GM12878 (cell line): ENCODE results near the gene CNTNAP2. TPM values are rescaled to one million over a fixed set of nuclear protein-coding genes. Genes with fewer than 3 reads are reported as not detected.

Experiments used
- ATAC-seq: fragments of 200-7000 bp; cut with Tn5 transposase; 3 replicates; pipeline ENCODE4 v1.9.1; 2020; ENCODE audit warnings: mild to moderate bottlenecking, moderate library complexity
- BruUV-seq: library from RNA; stranded (reverse); fragments of 400-500 nt; replicated peaks from 2 replicates; lab custom pipeline; 2021; lab: Mats Ljungman, UMichigan
- CTCF ChIA-PET: fragments of 300-600 bp; sonication (Branson Sonifier 250); formaldehyde crosslinking; extraction: SDS; loops from one replicate; lab custom pipeline; 2021; ENCODE audit warnings: inconsistent platforms; lab: Yijun Ruan, JAX
- POLR2A ChIA-PET: fragments of 350-600 bp; formaldehyde crosslinking; extraction: SDS; loops from one replicate; lab custom pipeline; 2021; ENCODE audit warnings: inconsistent platforms; lab: Charles Lee
- RAD21 ChIA-PET: fragments of 300-600 bp; sonication (Branson Sonifier 250); formaldehyde crosslinking; loops from one replicate; lab custom pipeline; 2023; ENCODE audit warnings: antibody characterized with exemption; ENCODE audit not compliant: unreplicated experiment; lab: Charles Lee
- SMC1A ChIA-PET: fragments of 300-600 bp; sonication (Branson Sonifier 250); formaldehyde crosslinking; loops from one replicate; lab custom pipeline; 2023; ENCODE audit not compliant: unreplicated experiment, uncharacterized antibody; lab: Charles Lee
- DNase-seq: peaks from one replicate; pipeline ENCODE4 v3.0.0-alpha.2; 2011; ENCODE audit warnings: low read depth, low spot score
- FAIRE-seq: peaks from 3 replicates; lab custom pipeline; 2011; peaks lifted over from hg19 to GRCh38; lab: Jason Lieb, UNC
- H2AFZ ChIP-seq: 2 replicates; pipeline ENCODE4 v1.6.0; 2011; ENCODE audit warnings: low read depth, low read length, control low read depth; ENCODE audit not compliant: control insufficient read depth
- H3K27ac ChIP-seq: 2 replicates; pipeline ENCODE4 v1.5.1; 2011; ENCODE audit warnings: control low read depth; ENCODE audit not compliant: control insufficient read depth, insufficient read depth
- H3K27me3 ChIP-seq, 2 experiments: replicated peaks in 1 of 2; 2 replicates each; pipeline versions ENCODE4 v1.6.0 to v1.6.1; 2011; ENCODE audit warnings: low read length in 1 of 2; ENCODE audit not compliant: control insufficient read depth in 2 of 2, insufficient read depth in 2 of 2
- H3K36me3 ChIP-seq, 2 experiments: 2 replicates each; pipeline ENCODE4 v1.5.1; 2011; ENCODE audit warnings: low read length in 1 of 2; ENCODE audit not compliant: control insufficient read depth in 2 of 2, insufficient read depth in 2 of 2
- H3K4me1 ChIP-seq: 2 replicates; pipeline ENCODE4 v1.6.1; 2011; ENCODE audit warnings: mild to moderate bottlenecking, low read length, moderate library complexity, mixed read lengths; ENCODE audit not compliant: control insufficient read depth, insufficient read depth
- H3K4me2 ChIP-seq: 2 replicates; pipeline ENCODE4 v1.6.0; 2011; ENCODE audit warnings: control low read depth; ENCODE audit not compliant: control insufficient read depth, insufficient read depth
- H3K4me3 ChIP-seq: fragments of 200-600 bp; sonication (generic); 2 replicates; pipeline ENCODE4 v1.5.1; 2016
- H3K79me2 ChIP-seq: 2 replicates; pipeline ENCODE4 v1.6.0; 2011; ENCODE audit warnings: low read length; ENCODE audit not compliant: control insufficient read depth, insufficient read depth
- H3K9ac ChIP-seq: 2 replicates; pipeline ENCODE4 v1.8.0; 2011; ENCODE audit warnings: low read length, control low read depth, mixed read lengths; ENCODE audit not compliant: control insufficient read depth, insufficient read depth
- H3K9me3 ChIP-seq: replicated peaks from 3 replicates; pipeline ENCODE4 v1.5.1; 2011; ENCODE audit warnings: mild to moderate bottlenecking, low read length; ENCODE audit not compliant: control insufficient read depth, insufficient read depth
- H4K20me1 ChIP-seq: 2 replicates; pipeline ENCODE4 v1.6.0; 2011; ENCODE audit not compliant: control insufficient read depth, insufficient read depth
- CREM ChIP-seq: IDR thresholded peaks from 2 replicates; pipeline ENCODE4 v1.6.1; 2014; ENCODE audit warnings: antibody characterized with exemption, low read depth
- FOS ChIP-seq: IDR thresholded peaks from 3 replicates; pipeline ENCODE4 v1.6.1; 2011; ENCODE audit warnings: borderline replicate concordance; ENCODE audit not compliant: insufficient read length; ENCODE audit errors: extremely low read depth
- MXI1 ChIP-seq: fragments of 150-350 bp; IDR thresholded peaks from 2 replicates; pipeline ENCODE4 v1.6.1; 2011; ENCODE audit warnings: low read depth, mild to moderate bottlenecking, inconsistent platforms, low read length, improper control_type of control experiment
- RAD51 ChIP-seq: fragments of 450-650 bp; IDR thresholded peaks from 2 replicates; pipeline ENCODE4 v1.6.1; 2016; ENCODE audit warnings: moderate library complexity, mild to moderate bottlenecking, inconsistent platforms
- SIN3A ChIP-seq: IDR thresholded peaks from 2 replicates; pipeline ENCODE4 v1.6.1; 2012; ENCODE audit warnings: low read depth, low read length, improper control_type of control experiment
- SMAD1 ChIP-seq: fragments of 450-650 bp; IDR thresholded peaks from 2 replicates; pipeline ENCODE4 v1.6.1; 2018; ENCODE audit warnings: mild to moderate bottlenecking, low read depth; ENCODE audit not compliant: partially characterized antibody
- SPI1 ChIP-seq: IDR thresholded peaks from 2 replicates; pipeline ENCODE4 v1.6.1; 2011; ENCODE audit warnings: low read depth, mild to moderate bottlenecking, low read length, moderate library complexity, borderline replicate concordance; ENCODE audit not compliant: insufficient read depth
- SREBF1 ChIP-seq: IDR thresholded peaks from 2 replicates; pipeline ENCODE4 v1.6.1; 2012; ENCODE audit warnings: mild to moderate bottlenecking, low read length
- STAT3 ChIP-seq: IDR thresholded peaks from 2 replicates; pipeline ENCODE4 v1.6.1; 2011; ENCODE audit warnings: low read depth, low read length, improper control_type of control experiment
- TCF12 ChIP-seq: IDR thresholded peaks from 2 replicates; pipeline ENCODE4 v1.6.1; 2011; ENCODE audit warnings: low read depth, mild to moderate bottlenecking, low read length
- ZZZ3 ChIP-seq: IDR thresholded peaks from 2 replicates; pipeline ENCODE4 v1.6.1; 2011; ENCODE audit warnings: low read depth; ENCODE audit not compliant: control insufficient read depth, insufficient read length
- WGBS: methylation state at CpG from one replicate; pipeline ENCODE4 v1.1.6; 2016; ENCODE audit warnings: low lambda C conversion rate; ENCODE audit not compliant: insufficient replicate concordance, insufficient coverage; ENCODE audit errors: missing lambda C conversion rate; 5-methylcytosine and 5-hydroxymethylcytosine counted together
- in situ Hi-C: fragments of 300-500 bp; cut with MboI; formaldehyde crosslinking; loops from 9 replicates; pipeline ENCODE4 v1.14.3; 2018; ENCODE audit warnings: mixed read lengths
- intact Hi-C: fragments of 100-400 bp; cut with micrococcal nuclease; formaldehyde crosslinking; loops from one replicate; pipeline ENCODE4 v1.14.2; 2022; ENCODE audit not compliant: unreplicated experiment
- polyA plus RNA-seq, 11 experiments: library from polyadenylated mRNA; depleted of rRNA in 4 of 11; unstranded in 6 of 11; stranded (reverse) in 5 of 11; fragments of >200 nt; fragmentation: Nextera tagmentation in 4 of 11; fragmentation: Illumina TruSeq in 1 of 11; extraction: Ambion mirVana in 4 of 11; extraction: Trizol in 1 of 11; gene quantifications; 1 replicate in 1 of 11; 2 replicates in 10 of 11; pipeline versions ENCODE4 v1.2.1 to v1.2.3, GENCODE V29; 2011 to 2016; ENCODE audit warnings: inconsistent platforms in 2 of 11, missing spikeins in 2 of 11, low read depth in 1 of 11
- total RNA-seq, 4 experiments: library from RNA; depleted of rRNA in 3 of 4; stranded (reverse); fragments of >200 nt in 3 of 4; fragmentation: Illumina TruSeq in 1 of 4; extraction: Trizol in 1 of 4; gene quantifications; 2 replicates each; pipeline versions ENCODE4 v1.2.1 to v1.2.3, GENCODE V29; 2013 to 2021
- TF ChIP-seq, protein P1 (sequence below): IDR thresholded peaks from 2 replicates; pipeline ENCODE4 v1.6.1; 2012; ENCODE audit warnings: low read depth, low read length, improper control_type of control experiment
- TF ChIP-seq, protein P2 (sequence below), 3 experiments: IDR thresholded peaks in 2 of 3; conservative IDR thresholded peaks in 1 of 3; 2 replicates each; pipeline ENCODE4 v1.5.1; 2011; ENCODE audit warnings: low read depth in 3 of 3, low read length in 3 of 3, mild to moderate bottlenecking in 3 of 3, control low read depth in 2 of 3, moderate library complexity in 2 of 3, inconsistent platforms in 1 of 3, mixed read lengths in 1 of 3; ENCODE audit not compliant: control insufficient read depth in 2 of 3, insufficient read depth in 1 of 3; ENCODE audit errors: extremely low read depth in 1 of 3
- TF ChIP-seq, protein P3 (sequence below): IDR thresholded peaks from 2 replicates; pipeline ENCODE4 v1.6.1; 2011; ENCODE audit warnings: low read depth, low read length, improper control_type of control experiment, borderline replicate concordance

CNTNAP2 gene
- total and polyA plus RNA-seq, 10 of the 15 experiments (the other 5 are each of a cell fraction or from before 2014, with no cell fraction given) = 0.03 to 0.08 (median 0.03) TPM; not detected in 7

DNA sequence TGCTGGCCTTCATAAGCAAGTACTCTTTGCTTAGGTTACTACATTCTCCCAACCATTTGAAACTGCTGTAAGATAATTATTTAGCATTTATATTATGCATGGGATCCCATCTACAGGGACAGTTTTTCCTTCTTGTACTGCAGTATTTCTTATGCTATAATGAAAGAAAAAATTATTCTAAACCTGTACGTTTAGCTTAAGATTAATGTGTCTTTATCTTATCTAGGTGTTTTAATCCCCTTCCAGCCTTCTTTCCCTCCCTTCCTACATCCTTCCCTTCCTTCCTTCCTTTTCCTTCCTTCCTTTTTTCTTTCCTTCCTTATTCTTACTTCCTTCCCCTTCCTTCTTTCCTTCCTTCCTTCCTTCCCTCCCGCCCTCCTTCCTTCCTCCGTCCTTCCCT, 778.3 kb downstream of the CNTNAP2 start:
- H3K4me1 ChIP-seq = no peaks in the 10 kb centered on the region
- no TSS peak for BruUV-seq
- RAD21 ChIA-PET = no interaction called here
- H3K9ac ChIP-seq = no peak overlapping the region
- no peaks in the 10 kb centered on the region for H3K9me3 ChIP-seq
- POLR2A ChIA-PET = interaction anchor here (0.7 kb wide), 1 partner anchor 12 kb away, joined by 6 read pairs; no protein-coding TSS in a partner anchor
- no peak overlapping the region for H3K4me3 ChIP-seq
- H2AFZ ChIP-seq = no peak overlapping the region
- FAIRE-seq (no peak), DNase-seq (no peak), ATAC-seq (no peak)
- no peaks in the 10 kb centered on the region for H4K20me1 ChIP-seq
- SMC1A ChIA-PET = interaction anchor here (1.6 kb wide), 1 partner anchor 10 kb away, joined by 3 read pairs; no protein-coding TSS in a partner anchor
- H3K36me3 ChIP-seq = no peaks in the 10 kb centered on the region
- H3K27ac ChIP-seq = no peak overlapping the region
- H3K4me2 ChIP-seq = no peak overlapping the region
- 7% methylated on average over 3 of the region's 3 CpGs for WGBS
- H3K27me3 ChIP-seq = no peaks in the 10 kb centered on the region
- H3K79me2 ChIP-seq = no peaks in the 10 kb centered on the region
- CTCF ChIA-PET = no interaction called here
- in situ Hi-C loops (no loop called here), intact Hi-C loops (no loop called here)
- TF ChIP-seq SIN3A = no peak
- TF ChIP-seq, protein P1, sequence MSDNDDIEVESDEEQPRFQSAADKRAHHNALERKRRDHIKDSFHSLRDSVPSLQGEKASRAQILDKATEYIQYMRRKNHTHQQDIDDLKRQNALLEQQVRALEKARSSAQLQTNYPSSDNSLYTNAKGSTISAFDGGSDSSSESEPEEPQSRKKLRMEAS = no peak
- no peak for TF ChIP-seq SPI1
- TF ChIP-seq RAD51 = no peak

DNA sequence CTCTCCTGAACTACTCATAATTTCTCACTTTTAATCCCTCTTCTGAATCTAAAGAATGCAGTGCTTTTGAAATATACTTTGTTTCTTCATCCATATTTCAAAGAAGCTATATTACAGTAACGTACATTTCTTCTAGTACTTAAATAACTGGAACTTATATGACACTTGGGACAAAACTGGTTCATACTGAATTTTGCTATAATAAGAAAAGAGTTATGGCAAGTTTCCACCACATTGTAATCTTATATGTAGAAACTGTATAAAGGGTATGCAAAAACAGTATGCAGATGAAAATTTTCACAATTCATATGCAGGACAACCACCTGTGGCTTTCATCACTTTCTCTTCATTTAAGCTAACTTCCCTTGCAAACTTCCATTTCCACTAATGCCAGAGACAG, 785.7 kb downstream of the CNTNAP2 start:
- Histone ChIP-seq H3K9ac (no peak overlapping the region), H3K4me2 (no peak overlapping the region), H4K20me1 (no peaks in the 10 kb centered on the region), H3K9me3 (no peaks in the 10 kb centered on the region; the same call in 2 of the 3 replicates), H3K4me1 (no peaks in the 10 kb centered on the region), H3K27me3 (no peaks in the 10 kb centered on the region), H3K79me2 (no peaks in the 10 kb centered on the region), H2AFZ (no peak overlapping the region), H3K4me3 (no peak overlapping the region), H3K27ac (no peak overlapping the region), H3K36me3 (no peaks in the 10 kb centered on the region)
- RAD21 ChIA-PET = no interaction called here
- SMC1A ChIA-PET = no interaction called here
- WGBS = 0% methylated on average over 1 of the region's 1 CpG
- in situ Hi-C loops (no loop called here), intact Hi-C loops (no loop called here)
- ATAC-seq (no peak), DNase-seq (no peak), FAIRE-seq (no peak)
- BruUV-seq = no TSS peak
- CTCF ChIA-PET = interaction anchor here (1.1 kb wide), 1 partner anchor 13 kb away, joined by 3 read pairs; no protein-coding TSS in a partner anchor
- POLR2A ChIA-PET = no interaction called here
- no peak for TF ChIP-seq SMAD1
- TF ChIP-seq MXI1 = no peak
- TF ChIP-seq, protein P2, sequence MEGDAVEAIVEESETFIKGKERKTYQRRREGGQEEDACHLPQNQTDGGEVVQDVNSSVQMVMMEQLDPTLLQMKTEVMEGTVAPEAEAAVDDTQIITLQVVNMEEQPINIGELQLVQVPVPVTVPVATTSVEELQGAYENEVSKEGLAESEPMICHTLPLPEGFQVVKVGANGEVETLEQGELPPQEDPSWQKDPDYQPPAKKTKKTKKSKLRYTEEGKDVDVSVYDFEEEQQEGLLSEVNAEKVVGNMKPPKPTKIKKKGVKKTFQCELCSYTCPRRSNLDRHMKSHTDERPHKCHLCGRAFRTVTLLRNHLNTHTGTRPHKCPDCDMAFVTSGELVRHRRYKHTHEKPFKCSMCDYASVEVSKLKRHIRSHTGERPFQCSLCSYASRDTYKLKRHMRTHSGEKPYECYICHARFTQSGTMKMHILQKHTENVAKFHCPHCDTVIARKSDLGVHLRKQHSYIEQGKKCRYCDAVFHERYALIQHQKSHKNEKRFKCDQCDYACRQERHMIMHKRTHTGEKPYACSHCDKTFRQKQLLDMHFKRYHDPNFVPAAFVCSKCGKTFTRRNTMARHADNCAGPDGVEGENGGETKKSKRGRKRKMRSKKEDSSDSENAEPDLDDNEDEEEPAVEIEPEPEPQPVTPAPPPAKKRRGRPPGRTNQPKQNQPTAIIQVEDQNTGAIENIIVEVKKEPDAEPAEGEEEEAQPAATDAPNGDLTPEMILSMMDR (IDR thresholded peaks at IDR 0.05 in 2 of 3, conservative IDR thresholded peaks at IDR 0.05 in 1 of 3; ENCODE audit: control insufficient read depth in 2 of 3, extremely low read depth in 1 of 3, insufficient read depth in 1 of 3, low read depth in 3 of 3, low read length in 3 of 3) = no peak
- no peak for TF ChIP-seq ZZZ3
- TF ChIP-seq SPI1 = no peak
- TF ChIP-seq STAT3 = no peak
- TF ChIP-seq FOS = no peak
- TF ChIP-seq CREM = no peak
- TF ChIP-seq RAD51 = no peak
- TF ChIP-seq TCF12 = no peak
- TF ChIP-seq SREBF1 = no peak
- TF ChIP-seq, protein P3, sequence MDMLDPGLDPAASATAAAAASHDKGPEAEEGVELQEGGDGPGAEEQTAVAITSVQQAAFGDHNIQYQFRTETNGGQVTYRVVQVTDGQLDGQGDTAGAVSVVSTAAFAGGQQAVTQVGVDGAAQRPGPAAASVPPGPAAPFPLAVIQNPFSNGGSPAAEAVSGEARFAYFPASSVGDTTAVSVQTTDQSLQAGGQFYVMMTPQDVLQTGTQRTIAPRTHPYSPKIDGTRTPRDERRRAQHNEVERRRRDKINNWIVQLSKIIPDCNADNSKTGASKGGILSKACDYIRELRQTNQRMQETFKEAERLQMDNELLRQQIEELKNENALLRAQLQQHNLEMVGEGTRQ = no peak
